NCI-H748 treated with DMSO at 0.1 percent for 48 hours (cell line): ENCODE results near the gene LRRC46.

Experiments
- DNase-seq: peaks from one replicate; lab custom pipeline; 2025; lab: John Stamatoyannopoulos, UW

Gene LRRC46

DNA sequence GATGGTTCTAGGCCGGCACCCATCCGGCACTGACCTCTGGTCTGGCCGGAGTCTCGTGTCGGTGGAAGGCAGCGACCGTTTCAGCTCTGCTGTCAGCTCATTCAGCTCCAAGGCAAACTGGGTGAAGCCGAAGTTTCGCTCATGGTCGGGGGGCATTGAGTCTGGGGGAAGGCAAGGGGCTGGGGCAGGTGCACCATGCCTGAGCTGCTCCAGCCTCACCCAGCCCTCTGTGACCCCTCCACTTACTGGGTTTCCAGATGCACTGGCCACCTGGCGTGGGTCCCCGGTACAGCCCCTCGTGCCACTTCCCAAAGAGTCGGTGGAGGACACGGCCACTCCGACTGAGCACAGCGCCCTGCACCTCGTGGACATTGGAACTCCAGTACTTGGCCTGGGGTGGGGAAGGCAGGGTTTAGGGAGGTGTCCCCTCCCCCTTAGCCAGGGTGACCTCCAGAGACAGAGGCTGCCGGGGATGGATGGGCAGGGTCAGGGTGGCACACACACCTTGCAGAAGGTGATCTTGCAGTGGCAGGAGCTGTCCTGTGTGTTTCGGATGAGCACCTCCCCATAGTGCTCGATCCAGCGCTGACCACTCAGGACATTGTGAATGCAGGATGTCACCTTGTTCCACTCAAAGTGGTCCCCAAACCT, 22.5 kb upstream of the LRRC46 start:
- no peak for DNase-seq

- no peak for DNase-seq
These were observed 21.2 kb upstream of the LRRC46 start for GRCh38 chr17:47810200-47810821.

- no peak for DNase-seq
These were observed 20.4 kb upstream of the LRRC46 start for GRCh38 chr17:47810901-47811635.

DNA sequence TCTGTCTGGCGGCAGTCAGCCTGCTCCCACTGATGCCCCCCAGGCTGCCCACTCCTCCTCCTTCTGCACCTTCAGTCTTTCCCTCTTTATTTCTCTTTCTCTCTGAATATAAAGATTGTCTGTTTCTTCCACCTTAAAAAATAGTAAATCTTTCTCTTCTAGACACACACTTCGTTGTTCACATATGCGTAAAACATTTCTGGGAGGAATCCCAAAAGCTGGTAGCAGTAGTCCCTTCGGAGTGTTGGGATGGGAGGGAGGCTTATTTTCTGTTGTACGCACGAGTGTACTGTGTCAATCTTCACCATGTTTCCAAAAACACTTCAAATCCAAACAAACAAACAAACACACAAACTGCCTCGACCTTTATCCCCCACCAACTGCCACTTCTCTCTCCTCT, 19.8 kb upstream of the LRRC46 start:
- no peak for DNase-seq

- DNase-seq: no peak
These were observed 19.1 kb upstream of the LRRC46 start for GRCh38 chr17:47812146-47812920.

GRCh38 chr17:47813077-47813476, 18.4 kb upstream of the LRRC46 start:
- DNase-seq: no peak

DNA sequence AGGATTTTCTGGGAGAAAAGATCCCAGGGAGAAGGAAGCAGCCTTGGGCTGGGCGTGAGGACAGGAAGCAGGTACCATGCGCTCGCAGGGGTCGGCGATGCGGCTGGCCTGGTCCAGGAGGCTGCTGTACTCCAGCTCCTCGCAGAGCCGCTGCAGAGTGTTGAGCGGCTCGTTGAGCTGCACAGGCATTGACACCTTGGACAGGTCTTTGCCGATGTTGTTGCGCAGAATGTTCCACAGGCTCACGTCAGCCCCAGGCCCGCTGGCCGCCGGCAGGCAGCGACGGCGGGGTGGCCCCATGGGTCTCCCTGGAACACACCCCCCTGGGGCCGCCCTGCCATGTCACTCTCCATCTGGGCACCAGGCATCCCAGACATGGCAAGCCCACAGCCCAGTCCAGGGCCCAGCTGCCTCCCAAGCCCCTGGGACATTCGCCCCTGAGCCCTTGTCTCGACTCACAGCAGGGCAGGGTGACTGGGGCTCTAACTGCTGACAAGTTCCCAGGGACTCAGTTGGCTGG, 17.9 kb upstream of the LRRC46 start:
- DNase-seq: no peak

DNA sequence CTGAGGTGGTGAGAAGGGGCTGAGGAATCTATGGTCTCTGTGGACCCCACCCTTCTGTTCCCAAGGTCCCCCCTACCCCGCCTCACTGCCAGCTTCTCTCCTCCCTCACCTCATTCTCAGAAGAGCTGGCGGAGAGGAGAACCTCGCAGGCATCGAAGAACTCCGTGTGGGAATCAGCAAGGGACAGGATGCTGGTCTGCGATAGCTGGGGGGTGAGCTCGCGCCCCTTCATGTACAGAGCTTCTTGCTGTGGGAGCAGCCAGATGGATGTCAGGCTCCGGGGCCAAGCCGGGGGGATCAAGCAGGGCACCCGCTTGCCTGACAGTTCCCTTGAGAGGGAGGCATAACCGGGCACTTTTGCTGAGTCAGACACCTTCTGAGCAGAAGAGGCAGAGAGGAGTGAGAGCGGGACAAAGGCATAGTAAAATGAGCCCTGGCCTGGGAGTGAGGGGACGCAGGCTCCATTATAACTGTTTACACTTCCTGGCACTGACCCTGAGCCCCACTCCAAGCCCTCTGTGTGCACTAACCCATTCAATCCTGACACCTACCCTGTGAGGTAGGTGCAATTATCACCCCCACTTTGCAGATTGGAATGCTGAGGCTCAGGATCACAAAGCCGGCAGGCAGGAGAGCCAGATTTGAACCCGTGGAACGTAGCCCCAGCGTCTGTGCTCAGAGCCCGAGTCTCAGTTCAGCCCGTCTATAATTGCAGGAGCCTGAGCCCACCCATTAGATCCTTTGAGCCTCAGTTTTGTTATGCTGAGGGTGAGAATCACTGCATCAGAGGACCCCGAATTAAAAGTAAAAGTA, 16.2 kb upstream of the LRRC46 start:
- no peak for DNase-seq

DNA sequence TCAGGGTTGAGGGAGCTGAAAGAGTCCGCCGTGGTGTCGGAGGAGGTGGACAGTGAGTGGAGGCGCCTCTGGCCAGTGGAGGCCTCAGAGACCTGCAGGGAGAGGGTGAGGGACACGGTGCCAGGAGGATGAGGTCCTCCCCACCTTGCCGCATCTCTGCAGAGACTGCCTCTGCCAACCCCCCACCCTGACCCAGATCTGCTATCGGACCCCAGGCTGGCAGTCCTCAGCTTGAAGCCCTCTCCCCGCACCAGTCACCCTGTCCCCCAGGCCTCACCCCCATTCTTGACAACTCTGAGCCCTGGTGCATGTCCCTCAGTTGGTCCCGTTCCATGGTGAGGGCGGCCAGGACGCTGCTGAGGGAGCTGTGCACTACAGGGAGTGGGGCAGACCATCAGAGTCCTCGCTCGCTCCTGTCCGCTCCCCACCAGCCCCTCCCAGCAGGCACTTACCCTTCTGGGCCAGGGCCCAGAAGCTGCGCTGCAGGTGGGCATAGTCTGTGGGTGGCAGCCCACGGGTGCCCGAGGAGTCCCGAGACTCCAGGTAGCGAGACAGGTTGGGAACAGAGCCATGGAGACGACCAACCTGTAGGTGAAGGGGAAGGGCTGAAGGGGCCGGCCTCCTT, 15.2 kb upstream of the LRRC46 start:
- DNase-seq: no peak

GRCh38 chr17:47816947-47817346, 14.5 kb upstream of the LRRC46 start:
- DNase-seq: no peak

DNA sequence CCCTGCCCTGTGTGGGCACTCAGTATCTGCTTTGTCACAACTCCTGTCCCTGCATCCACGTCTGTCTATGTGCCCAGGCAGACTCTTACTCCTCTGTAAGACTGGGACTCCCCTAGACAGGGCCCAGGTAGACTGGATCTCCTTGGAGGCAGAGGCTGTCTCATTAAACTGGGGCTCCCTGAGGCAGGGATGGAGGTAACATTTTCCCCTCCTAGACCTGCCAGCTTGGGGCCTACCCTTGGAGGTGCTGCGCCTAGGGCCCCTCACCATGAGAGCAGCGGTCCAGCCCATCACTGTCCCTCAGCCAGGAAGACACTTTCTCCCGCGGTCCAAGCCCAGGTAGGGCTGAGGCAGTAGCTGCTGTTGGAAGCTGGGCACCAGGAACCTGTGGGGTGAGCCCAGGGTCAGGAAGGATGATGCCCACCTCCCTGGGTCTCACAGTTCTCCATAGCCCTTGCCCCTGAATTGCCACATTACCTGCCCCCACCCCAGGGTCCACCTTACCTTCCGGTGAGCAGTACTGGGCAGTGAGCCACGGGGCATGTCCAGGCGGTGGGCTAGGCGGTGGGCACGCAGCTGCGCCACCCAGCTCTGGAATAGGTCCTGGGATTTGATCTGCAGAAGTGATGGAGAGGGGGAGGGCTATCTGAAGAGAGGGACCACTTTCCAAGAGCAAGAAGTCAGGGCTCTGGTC, 13.3 kb upstream of the LRRC46 start:
- DNase-seq: no peak

DNA sequence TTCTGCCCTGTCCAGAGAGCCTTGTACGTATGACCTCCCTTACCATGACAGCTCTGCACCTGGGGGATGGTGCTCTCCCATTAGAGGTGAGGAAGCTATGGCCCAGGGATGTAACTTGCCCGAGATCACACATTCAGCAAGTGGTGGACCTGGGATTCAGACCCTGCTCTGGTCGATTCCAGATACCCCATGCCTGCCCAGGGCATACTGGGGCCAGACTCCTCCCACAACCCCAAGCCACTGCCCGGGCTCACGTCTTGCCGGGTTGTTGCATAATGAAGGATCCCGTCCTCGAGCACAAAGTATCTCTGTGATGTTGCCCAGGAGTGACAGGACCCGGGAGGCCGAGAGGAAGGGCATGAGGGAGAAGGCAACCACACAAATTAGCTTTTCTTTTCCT, 12.0 kb upstream of the LRRC46 start:
- DNase-seq: no peak

DNA sequence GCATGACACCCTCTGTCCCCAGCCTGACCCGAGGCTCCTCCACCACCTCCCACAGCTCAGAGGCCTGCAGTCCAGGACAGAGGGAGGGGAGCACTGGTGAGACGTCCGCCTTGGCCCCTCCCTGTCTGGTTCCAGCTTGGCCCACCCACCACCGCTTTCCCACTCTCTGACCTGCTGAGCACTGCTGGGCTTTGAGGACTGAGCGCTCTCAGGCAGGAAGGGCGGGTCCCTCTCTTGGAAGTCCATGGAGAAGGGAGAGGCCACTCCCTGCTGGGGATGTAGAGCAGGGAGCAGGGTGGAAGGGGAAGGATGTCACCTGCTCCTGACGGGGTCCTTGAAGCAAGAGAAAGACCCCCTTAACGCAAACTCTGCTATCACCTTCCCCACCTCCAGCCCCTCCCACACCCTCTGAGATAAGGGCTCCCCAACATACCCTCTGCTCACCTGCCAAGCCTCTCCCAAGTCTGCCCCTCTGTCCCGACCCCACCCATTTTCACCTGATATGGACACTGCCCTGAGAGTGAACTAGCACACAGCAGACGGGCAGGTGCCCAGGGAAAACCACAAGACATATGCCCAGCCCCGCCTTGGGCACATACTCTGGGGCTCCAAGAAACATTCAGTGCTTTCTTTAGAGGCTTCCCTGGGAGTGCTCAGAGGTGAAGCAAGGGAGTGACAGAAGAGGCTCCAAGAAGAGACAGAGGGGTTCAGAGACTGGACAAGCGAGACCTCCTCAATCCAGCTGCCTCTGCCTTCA, 11.3 kb upstream of the LRRC46 start:
- DNase-seq: no peak

- no peak for DNase-seq
These were observed 10.4 kb upstream of the LRRC46 start for GRCh38 chr17:47821031-47821423.

DNA sequence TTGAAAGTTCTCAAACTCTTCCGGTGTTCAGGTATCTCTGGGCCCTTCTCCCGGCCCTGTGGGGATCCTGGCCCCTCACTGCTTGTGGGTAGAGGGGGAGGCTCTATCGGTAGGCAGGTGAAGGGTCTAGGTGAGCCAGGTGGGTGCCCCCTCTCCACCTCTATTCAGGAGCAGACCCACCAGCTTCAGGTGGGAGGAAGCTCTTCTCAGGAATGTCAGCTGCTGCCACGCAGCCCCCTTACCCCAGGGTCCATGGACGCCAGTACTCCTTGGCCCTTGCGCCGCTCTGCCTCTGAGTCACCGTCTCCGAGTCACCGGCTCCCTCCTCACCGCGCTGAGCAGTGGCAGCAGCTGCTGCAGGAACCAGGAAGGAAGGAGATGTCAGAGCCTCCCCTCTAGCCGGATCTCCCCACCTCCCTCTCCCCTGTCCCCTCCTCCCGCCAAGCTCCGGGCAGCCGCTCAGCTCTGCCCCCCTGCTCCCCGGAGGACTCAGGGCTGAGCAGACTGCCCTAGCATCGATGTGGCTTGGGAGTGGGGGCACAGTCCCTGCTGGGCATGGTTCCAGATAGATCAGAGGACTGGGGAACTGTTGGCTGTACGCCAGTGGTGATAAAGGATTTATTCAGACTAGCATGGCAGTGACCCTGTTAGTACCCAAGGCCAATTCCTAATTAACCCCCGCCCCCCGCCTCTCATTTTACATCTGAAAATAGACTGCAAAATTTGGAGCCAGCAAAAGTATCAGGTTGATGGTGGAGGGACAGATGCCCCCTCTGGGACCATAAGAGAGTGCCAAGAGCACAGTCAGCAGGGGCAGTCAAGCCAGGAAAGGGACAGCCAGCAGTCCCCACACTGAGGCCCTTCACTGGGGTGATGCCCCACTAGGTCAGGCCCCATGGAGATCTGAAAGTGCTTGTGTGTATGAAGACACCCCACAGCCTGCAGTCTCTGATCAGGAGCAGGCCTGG, 9.8 kb upstream of the LRRC46 start, which contains the start of gene OSBPL7:
OSBPL7 (minus strand) TSS at position 371 of the 968 bp plus-strand sequence. CDS start 1,516 bp downstream, outside the sequence.
- DNase-seq: peak; percentile 57

- DNase-seq: no peak
These were observed 8.7 kb upstream of the LRRC46 start for GRCh38 chr17:47822785-47823184.

DNA sequence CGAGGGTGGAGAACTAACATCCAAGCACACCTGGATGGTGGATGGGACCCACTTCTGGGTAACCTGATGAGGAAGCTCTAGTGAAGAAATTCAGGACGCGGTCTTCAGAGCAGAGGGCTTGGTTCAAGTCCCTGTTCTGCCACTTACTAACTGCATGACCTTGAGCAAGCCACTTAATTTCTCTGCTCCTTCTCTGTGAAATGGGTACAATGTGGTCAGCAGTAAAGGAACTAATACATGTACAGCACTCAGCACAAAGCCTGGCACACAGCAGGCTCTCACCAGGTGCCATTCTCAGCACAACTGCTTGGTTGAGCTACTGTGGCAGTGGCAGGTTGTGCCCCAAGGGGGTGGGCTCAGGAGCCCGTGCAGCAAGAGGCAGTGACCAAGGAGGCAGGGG, 8.0 kb upstream of the LRRC46 start:
- DNase-seq: no peak

DNA sequence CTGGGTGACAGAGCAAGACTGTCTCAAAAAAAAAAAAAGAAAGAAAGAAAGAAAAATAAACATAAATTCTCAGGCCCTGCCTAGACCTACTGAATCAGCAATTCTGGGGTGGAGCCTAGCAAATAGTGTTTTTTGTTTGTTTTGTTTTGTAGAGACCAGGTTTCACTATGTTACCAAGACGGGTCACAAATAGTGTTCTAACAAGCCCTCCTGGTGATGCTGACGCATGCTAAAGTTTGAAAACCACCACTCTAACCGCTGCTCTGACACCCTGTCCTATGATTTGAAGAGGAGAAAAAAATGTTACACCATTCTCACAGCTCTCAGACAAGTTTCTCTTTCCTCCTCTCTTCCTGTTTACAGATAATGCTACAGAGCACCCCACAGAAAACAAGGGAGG, 1.6 kb upstream of the LRRC46 start:
- DNase-seq: no peak
